ENCODE results near the gene ROBO1.

GRCh38 chr3:78689378-78689777, 1078.4 kb downstream of the ROBO1 start:
- TF ChIP-seq POLR2AphosphoS5 (IDR thresholded peaks at IDR 0.05; ENCODE audit: insufficient read depth in 1 of 2, low read depth in 1 of 2) (no peak), CTCF (IDR thresholded peaks at IDR 0.05) (no peak), POLR2A (IDR thresholded peaks at IDR 0.05) (no peak)

Data from vagina (tissue), 2 donors.